Stimulated activated CD4-positive, alpha-beta T cell treated with anti-CD3 and anti-CD28 coated beads, Interleukin-12 subunit alpha, Interleukin-12 subunit beta, amount 100 ng/mL, for 4 hours (primary cell): Measurements from ENCODE around the gene P4HA1.
A peak's percentile ranks its signal among the peaks of the same experiment; 100 is the strongest.
"Not testable (repeated sequence)": the region's sequence is repeated elsewhere in the genome, so short reads cannot be mapped to it uniquely, and the experiment has no call there.

Experiments used
- DNase-seq: peaks from one replicate; pipeline ENCODE4 v3.0.0-alpha.2; 2020

The P4HA1 gene

GRCh38 chr10:73096449-73097304, at the start of gene P4HA1:
TSS of gene P4HA1 (minus strand) at chr10:73096866. CDS start at chr10:73074883, 21,983 bp downstream.
- peak; percentile 98 for DNase-seq

GRCh38 chr10:73141603-73142002, 44.9 kb upstream of the P4HA1 start:
- DNase-seq: no peak

- DNase-seq: no peak
These were observed 42.6 kb upstream of the P4HA1 start for GRCh38 chr10:73139251-73139650.

- DNase-seq: no peak
These were observed 40.0 kb upstream of the P4HA1 start for GRCh38 chr10:73136627-73137026.

- DNase-seq: no peak
These were observed 38.1 kb upstream of the P4HA1 start for GRCh38 chr10:73134727-73135126.

- DNase-seq: no peak
These were observed 35.4 kb upstream of the P4HA1 start for GRCh38 chr10:73131913-73132686.

GRCh38 chr10:73131301-73131700, 34.6 kb upstream of the P4HA1 start:
- no peak for DNase-seq

GRCh38 chr10:73126343-73126742, 29.7 kb upstream of the P4HA1 start:
- DNase-seq: no peak

- no peak for DNase-seq
These were observed 23.3 kb upstream of the P4HA1 start for GRCh38 chr10:73119952-73120351.

- DNase-seq: no peak
These were observed 22.8 kb upstream of the P4HA1 start for GRCh38 chr10:73119457-73119856.

- no peak for DNase-seq
These were observed 21.5 kb upstream of the P4HA1 start for GRCh38 chr10:73117976-73118743.

GRCh38 chr10:73116017-73116416, 19.4 kb upstream of the P4HA1 start:
- no peak for DNase-seq

GRCh38 chr10:73113551-73113950, 16.9 kb upstream of the P4HA1 start:
- DNase-seq: no peak

- not testable (repeated sequence) for DNase-seq
These were observed 15.4 kb upstream of the P4HA1 start for GRCh38 chr10:73112032-73112431.

GRCh38 chr10:73110345-73110849, 13.7 kb upstream of the P4HA1 start, which contains the start of gene NUDT13:
TSS of gene NUDT13 (plus strand) at chr10:73110455. CDS start at chr10:73114366, 3,911 bp downstream.
- peak; percentile 22 for DNase-seq

GRCh38 chr10:73109248-73109652, 12.6 kb upstream of the P4HA1 start:
- DNase-seq: not testable (repeated sequence)

GRCh38 chr10:73106301-73106700, 9.6 kb upstream of the P4HA1 start:
- no peak for DNase-seq

GRCh38 chr10:73099141-73099540, 2.5 kb upstream of the P4HA1 start:
- DNase-seq: no peak

- no peak for DNase-seq
These were observed 622 bp upstream of the P4HA1 start for GRCh38 chr10:73097305-73097670.

GRCh38 chr10:73096041-73096448, 621 bp downstream of the P4HA1 start:
- DNase-seq: peak; percentile 62

- DNase-seq: no peak
These were observed 1.1 kb downstream of the P4HA1 start for GRCh38 chr10:73095481-73096021.

GRCh38 chr10:73094986-73095480, 1.6 kb downstream of the P4HA1 start:
- DNase-seq: no peak
